Stimulated activated CD8-positive, alpha-beta memory T cell treated with anti-CD3 and anti-CD28 coated beads, Interleukin-4, amount 100 ng/mL, for 24 hours (primary cell): ENCODE measurements around the gene TNFRSF6B.

Source experiments
- DNase-seq: peaks from one replicate; pipeline ENCODE4 v3.0.0-alpha.2; 2020; ENCODE audit warnings: low read depth

TNFRSF6B gene

GRCh38 chr20:63686094-63686491 is 10.4 kb upstream of the TNFRSF6B start:
- DNase-seq = no peak

GRCh38 chr20:63686492-63687321 is 9.7 kb upstream of the TNFRSF6B start:
- DNase-seq = no peak

GRCh38 chr20:63687419-63688178 is 8.9 kb upstream of the TNFRSF6B start:
- no peak for DNase-seq

GRCh38 chr20:63688228-63689045 is 8.0 kb upstream of the TNFRSF6B start:
- DNase-seq = no peak

GRCh38 chr20:63689046-63690002 is 7.1 kb upstream of the TNFRSF6B start:
- DNase-seq = no peak

GRCh38 chr20:63690003-63690897 is 6.2 kb upstream of the TNFRSF6B start:
- DNase-seq = no peak

- DNase-seq = no peak
Measured at GRCh38 chr20:63690898-63691710, 5.3 kb upstream of the TNFRSF6B start.

- no peak for DNase-seq
Measured at GRCh38 chr20:63691711-63692435, 4.6 kb upstream of the TNFRSF6B start.

GRCh38 chr20:63692436-63693082 is 3.9 kb upstream of the TNFRSF6B start:
- DNase-seq = no peak

- DNase-seq = no peak
Measured at GRCh38 chr20:63693083-63693732, 3.2 kb upstream of the TNFRSF6B start.

GRCh38 chr20:63693733-63694583 is 2.5 kb upstream of the TNFRSF6B start:
- no peak for DNase-seq

GRCh38 chr20:63694584-63695423 is 1.6 kb upstream of the TNFRSF6B start:
- no peak for DNase-seq

- DNase-seq = no peak
Measured at GRCh38 chr20:63695424-63696305, 787 bp upstream of the TNFRSF6B start.

GRCh38 chr20:63696306-63696627 is 185 bp upstream of the TNFRSF6B start:
- DNase-seq = no peak

GRCh38 chr20:63697357-63697867 is 960 bp downstream of the TNFRSF6B start:
- DNase-seq = no peak
